GM18511 (cell line): ENCODE data around the gene ALDH16A1.
A peak's percentile ranks its signal among the peaks of the same experiment; 100 is the strongest.
"Not testable (repeated sequence)": the region's sequence is repeated elsewhere in the genome, so short reads cannot be mapped to it uniquely, and the experiment has no call there.

Experiments used
- ATAC-seq: cut with Tn5 transposase; IDR thresholded peaks from one replicate; pipeline ENCODE4 v1.9.1; 2021; ENCODE audit warnings: mild to moderate bottlenecking, moderate library complexity; ENCODE audit not compliant: unreplicated experiment

ALDH16A1 gene

DNA sequence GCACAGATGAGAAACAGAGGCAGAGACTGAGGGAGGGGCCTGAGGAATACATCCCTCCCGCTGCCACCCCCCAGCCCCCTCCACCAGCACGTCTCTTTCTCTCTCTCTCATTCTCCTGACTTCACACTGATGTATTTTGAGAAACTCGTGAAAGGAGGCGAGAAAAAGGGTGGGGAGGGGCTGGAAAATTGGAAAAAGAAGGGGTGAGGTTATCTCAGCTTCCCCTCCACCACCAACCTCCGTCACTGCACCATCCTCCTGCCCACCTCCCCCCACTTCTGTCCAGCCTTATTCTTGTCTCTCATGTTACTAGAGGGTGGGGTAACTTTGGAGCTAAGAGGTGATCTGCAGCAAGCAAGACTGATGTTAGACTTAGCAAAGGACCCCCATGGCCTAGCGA lies 13.2 kb upstream of the ALDH16A1 start:
- ATAC-seq: no peak

GRCh38 chr19:49440439-49441209 lies 12.4 kb upstream of the ALDH16A1 start:
- no peak for ATAC-seq

DNA sequence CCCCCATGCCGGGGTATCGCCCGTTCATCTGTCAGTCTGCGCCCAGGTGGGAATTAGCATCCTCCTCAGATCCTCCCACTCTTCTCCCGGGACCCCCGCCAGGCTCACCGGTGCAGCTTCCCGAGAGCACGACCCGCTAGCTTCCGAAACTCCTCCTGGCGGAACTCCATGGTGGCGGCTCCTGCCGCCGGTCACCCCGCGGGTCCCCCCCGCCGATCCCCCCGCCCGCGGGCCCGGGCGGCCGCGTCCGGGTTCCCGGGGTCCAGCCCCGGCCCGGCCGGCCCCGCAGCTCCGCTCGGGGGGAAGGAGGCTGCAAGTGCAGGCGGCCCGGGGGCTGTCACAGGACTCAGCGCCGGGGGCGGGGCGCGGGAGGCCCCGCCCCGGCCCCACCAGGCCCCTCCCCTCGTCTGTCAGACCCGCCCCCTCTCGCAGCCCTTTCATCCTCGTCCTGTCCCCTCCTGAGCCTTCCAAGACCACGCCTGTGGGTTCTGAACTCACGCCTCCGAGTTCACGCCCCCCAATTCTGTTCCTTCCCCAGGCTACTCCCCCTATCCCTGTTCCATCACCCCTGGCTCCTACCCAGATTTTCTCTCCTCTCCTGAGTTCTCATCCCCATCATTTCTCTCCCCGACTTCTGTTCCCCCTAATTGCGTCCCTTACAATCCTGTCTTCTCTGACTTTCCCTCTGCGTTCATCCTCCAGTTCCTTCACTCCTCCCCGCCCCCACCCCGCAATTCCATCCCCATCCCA lies 11.6 kb upstream of the ALDH16A1 start, which contains the start of gene SLC17A7:
SLC17A7 (minus strand) TSS at position 318 of the 750 bp plus-strand sequence; CDS start at position 170, 148 bp downstream.
- no peak for ATAC-seq

GRCh38 chr19:49441960-49442350 lies 11.1 kb upstream of the ALDH16A1 start:
- ATAC-seq: no peak

- no peak for ATAC-seq
Observed at GRCh38 chr19:49442354-49442753, 10.7 kb upstream of the ALDH16A1 start.

DNA sequence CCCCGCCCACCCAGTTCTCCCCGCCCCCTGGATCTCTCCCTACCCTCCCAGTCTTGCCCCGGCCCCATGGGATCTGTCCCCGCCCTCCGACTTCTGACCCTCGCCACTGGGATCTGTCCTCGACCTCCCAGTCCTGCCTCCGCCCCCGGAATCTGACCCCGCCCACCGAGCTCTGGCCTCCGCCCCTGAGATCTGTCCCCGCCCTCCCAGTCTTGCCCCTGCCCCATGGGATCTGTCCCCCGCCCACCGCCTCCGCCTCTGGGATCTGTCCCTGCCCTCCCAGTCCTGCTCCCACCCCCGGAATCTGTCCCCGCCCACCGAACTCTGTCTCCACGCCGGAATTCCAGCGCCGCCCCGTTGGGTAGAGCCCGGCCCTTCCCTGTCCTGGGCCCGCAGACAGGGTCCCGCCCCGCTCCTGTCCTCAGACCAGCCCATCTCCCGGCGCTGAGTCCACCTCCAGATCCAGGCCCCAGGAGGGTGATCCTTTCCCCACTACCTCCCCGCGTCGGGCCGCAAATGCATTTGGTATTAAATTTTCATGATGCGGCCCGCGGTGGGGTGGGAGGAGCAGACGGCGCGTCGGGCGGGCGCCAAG lies 10.2 kb upstream of the ALDH16A1 start:
- ATAC-seq: peak; percentile 20

DNA sequence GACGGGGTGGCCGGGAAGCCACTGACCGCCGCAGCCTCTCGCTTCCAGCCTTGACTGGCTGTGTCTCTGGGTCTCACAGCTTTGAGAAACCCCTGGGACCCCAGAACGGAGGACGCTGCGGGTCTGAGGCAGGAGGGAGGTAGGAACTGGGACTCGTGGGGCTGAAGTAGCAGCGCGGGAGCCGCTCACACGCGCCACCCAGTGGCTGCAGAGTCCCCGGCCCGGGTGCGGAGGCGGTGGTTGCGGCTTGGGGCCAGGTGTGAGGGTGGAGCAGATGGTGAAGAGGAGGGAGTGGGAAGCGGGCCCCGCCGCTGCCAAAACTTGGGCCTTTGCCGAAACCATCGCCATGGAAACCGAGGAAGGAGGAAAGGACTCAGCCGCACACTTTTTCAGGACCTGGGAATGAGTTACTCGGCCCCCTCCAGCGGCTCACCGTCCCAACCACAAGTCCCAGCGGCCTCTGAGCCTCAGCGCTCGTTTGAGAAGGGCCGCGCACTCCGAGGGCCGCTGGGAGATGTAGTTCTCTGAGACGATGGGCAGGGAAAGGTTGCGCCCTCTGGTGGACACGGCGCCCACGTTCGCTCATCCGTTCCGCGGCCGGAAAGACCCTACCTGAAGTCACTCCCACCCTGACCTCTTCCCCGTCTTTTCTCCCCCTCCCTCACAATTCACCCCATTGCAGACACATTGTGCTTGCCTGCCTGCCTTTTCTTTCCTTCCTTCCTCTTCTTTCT lies 9.5 kb upstream of the ALDH16A1 start:
- ATAC-seq: peak; percentile 85

DNA sequence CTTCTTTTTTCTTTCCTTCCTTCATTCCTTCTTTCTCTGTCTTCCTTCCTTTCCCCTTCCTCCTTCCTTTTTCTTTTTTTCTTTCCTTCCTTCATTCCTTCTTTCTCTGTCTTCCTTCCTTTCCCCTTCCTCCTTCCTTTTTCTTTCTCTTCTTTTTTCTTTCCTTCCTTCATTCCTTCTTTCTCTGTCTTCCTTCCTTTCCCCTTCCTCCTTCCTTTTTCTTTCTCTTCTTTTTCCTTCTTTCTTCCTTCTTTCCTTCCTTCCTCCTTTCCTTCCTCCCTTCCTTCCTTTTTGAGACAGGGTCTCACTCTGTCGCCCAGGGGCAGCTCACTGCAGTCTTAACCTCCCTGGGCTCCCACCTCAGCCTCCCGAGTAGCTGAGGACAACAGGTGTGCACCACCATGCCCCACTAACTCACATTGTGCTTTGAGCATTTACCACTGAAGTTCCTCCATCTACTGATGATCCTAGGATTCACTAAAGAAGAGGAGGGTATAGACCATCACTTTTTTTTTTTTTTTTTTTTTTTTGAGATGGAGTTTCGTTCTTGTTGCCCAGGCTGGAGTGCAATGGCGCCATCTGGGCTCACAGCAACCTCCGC lies 8.8 kb upstream of the ALDH16A1 start:
- ATAC-seq: not testable (repeated sequence)

GRCh38 chr19:49445997-49446396 lies 7.0 kb upstream of the ALDH16A1 start:
- no peak for ATAC-seq

DNA sequence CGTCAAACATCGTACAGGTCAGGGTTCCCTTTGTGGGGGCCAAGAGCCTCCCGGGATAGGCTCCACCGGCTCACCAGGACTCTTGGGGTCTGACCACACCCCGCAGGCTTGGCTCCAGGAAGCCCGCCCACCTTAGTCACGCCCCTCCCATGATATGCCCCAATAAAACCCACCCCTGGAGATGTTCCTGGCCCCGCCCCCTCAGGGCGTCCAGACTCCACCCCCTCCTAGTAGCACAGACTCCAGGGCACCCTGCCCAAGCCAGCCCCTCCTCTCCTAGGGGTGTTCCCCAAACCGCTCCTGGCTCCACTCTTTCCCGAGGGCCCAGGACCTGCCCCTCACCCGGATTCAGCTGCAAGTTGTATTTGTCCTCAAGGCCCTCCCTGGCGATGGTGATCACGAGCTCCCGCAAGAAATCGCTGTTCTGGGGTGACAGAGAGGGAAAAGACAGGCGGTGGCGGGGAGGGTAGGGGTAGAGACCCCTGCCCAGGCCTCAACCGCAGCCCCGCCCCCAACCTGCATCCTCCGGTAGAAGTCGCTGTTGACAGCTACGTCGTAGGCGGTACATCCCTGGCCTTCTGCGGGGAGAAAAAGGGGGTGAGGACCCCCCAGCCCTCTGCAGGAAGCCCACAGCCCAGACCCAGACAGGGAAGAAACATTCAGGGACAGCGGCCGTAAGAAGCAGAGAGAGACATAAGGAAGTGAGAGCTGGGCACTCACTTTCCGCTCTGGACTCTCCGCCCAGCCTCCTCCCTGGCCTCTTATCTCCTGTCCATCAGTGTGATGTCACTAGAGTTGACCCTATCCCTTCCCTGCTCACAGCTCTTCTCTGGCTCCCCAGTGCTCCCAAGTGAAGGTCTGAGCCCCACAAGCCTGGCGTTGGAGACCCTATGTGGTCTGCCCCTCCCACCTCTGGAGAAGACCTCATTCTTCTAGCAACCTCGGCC lies 5.3 kb upstream of the ALDH16A1 start:
- ATAC-seq: no peak

- no peak for ATAC-seq
Observed at GRCh38 chr19:49448432-49448786, 4.6 kb upstream of the ALDH16A1 start.

GRCh38 chr19:49450405-49450804 lies 2.6 kb upstream of the ALDH16A1 start:
- ATAC-seq: no peak

- ATAC-seq: peak; percentile 65
Observed at GRCh38 chr19:49451430-49452181, 1.4 kb upstream of the ALDH16A1 start, which contains the start of gene PIH1D1. Gene PIH1D1, minus strand, starts transcription at chr19:49451814. Its CDS starts 240 bp downstream, at chr19:49451574.

- peak; percentile 11 for ATAC-seq
Observed at GRCh38 chr19:49453757-49454240, 774 bp downstream of the ALDH16A1 start.

DNA sequence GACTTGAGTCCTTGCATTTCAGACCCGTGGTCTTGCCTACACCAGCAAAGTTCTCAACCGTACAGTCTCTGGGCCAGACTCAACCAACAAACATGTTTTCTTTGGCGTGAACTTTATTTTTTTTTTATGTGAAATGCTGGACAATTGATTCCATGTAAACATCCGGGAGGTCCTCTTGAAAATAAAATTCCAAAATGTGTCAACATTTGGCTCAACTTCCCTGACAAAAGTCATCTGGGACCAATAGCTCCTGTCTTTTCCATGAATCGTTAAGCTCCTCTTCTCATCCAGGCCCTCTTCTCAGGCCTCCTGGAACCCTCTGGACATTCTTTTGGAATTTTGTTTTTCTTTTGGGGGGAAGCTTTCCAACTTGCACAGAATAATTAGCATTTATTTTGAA lies 2.7 kb downstream of the ALDH16A1 start:
- ATAC-seq: no peak

DNA sequence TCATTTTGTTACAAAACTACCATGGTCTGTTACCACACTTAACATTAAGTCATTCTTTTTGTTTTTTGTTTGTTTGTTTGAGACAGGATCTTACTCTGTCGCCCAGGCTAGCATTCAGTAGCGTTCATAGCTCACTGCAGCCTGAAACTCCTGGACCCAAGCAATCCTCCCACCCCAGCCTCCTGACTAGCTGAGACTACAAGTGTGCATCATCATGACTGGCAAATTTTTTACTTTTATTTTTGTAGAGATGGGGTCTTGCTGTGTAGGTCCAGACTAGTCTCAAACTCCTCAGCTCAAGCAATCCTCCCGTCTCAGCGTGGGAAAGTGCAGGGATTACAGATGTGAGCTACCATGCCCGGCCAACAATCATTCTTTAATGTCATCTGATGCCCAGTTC lies 3.3 kb downstream of the ALDH16A1 start:
- ATAC-seq: no peak

GRCh38 chr19:49458567-49458903 lies 5.5 kb downstream of the ALDH16A1 start:
- ATAC-seq: no peak

- ATAC-seq: no peak
Observed at GRCh38 chr19:49459388-49459787, 6.4 kb downstream of the ALDH16A1 start.

- ATAC-seq: not testable (repeated sequence)
Observed at GRCh38 chr19:49461130-49461529, 8.1 kb downstream of the ALDH16A1 start.
